Fibroblast of lung (primary cell): ENCODE data around the gene DNMT3A. TPM values are rescaled to one million over a fixed set of nuclear protein-coding genes. Genes with fewer than 3 reads are reported as not detected.

Experiments used
- DNase-seq, 2 donors: peaks; one replicate each; pipeline versions ENCODE4 v3.0.0 to v3.0.0-alpha.2; 2010; ENCODE audit warnings: low read depth in 2 of 2
- H2AFZ ChIP-seq: 2 replicates; pipeline ENCODE4 v1.5.1; 2012; ENCODE audit warnings: low read length, control low read depth, inconsistent platforms
- H3K27ac ChIP-seq: 2 replicates; pipeline ENCODE4 v1.5.1; 2011; ENCODE audit warnings: low read length, control low read depth; ENCODE audit not compliant: insufficient read depth
- H3K27me3 ChIP-seq: 2 replicates; pipeline ENCODE4 v1.5.1; 2011; ENCODE audit warnings: mild to moderate bottlenecking, low read length; ENCODE audit not compliant: control insufficient read depth, insufficient read depth
- H3K36me3 ChIP-seq: 2 replicates; pipeline ENCODE4 v1.5.1; 2011; ENCODE audit warnings: low read length; ENCODE audit not compliant: control insufficient read depth, insufficient read depth
- H3K4me1 ChIP-seq: 2 replicates; pipeline ENCODE4 v1.5.1; 2011; ENCODE audit warnings: low read length; ENCODE audit not compliant: control insufficient read depth, insufficient read depth; ENCODE audit errors: extremely low read depth
- H3K4me2 ChIP-seq: 2 replicates; pipeline ENCODE4 v1.5.1; 2011; ENCODE audit warnings: low read length, control low read depth; ENCODE audit not compliant: insufficient read depth; ENCODE audit errors: extremely low read depth
- H3K4me3 ChIP-seq, 4 experiments: fragments of 200-600 bp in 1 of 4; sonication (generic) in 1 of 4; replicated peaks in 1 of 4; 2 replicates each; pipeline ENCODE4 v1.5.1; 2011 to 2016; ENCODE audit warnings: low read length in 4 of 4, low read depth in 3 of 4, mild to moderate bottlenecking in 3 of 4, control low read depth in 2 of 4, inconsistent platforms in 1 of 4, mixed read lengths in 1 of 4; ENCODE audit not compliant: insufficient read depth in 1 of 4; ENCODE audit errors: control extremely low read depth in 1 of 4
- H3K79me2 ChIP-seq: 2 replicates; pipeline ENCODE4 v1.5.1; 2012; ENCODE audit warnings: mild to moderate bottlenecking, low read length, inconsistent platforms; ENCODE audit not compliant: control insufficient read depth, insufficient read depth
- H3K9ac ChIP-seq: 2 replicates; pipeline ENCODE4 v1.5.1; 2011; ENCODE audit warnings: mild to moderate bottlenecking, low read length, control low read depth; ENCODE audit not compliant: insufficient read depth
- H3K9me3 ChIP-seq: 2 replicates; pipeline ENCODE4 v1.5.1; 2012; ENCODE audit warnings: low read depth, low read length; ENCODE audit not compliant: control insufficient read depth, insufficient read depth
- H4K20me1 ChIP-seq: 2 replicates; pipeline ENCODE4 v1.5.1; 2011; ENCODE audit warnings: low read length; ENCODE audit not compliant: control insufficient read depth, insufficient read depth; ENCODE audit errors: extremely low read depth
- EZH2 ChIP-seq: IDR thresholded peaks from 2 replicates; pipeline ENCODE4 v1.5.1; 2012; ENCODE audit warnings: low read length, control low read depth, mild to moderate bottlenecking; ENCODE audit errors: missing control alignments
- polyA plus RNA-seq, 2 donors: library from polyadenylated mRNA; depleted of rRNA in 1 of 2; stranded (reverse) in 1 of 2; unstranded in 1 of 2; fragments of >200 nt; gene quantifications; 2 replicates each; pipeline ENCODE4 v1.2.1, GENCODE V29; 2011 to 2012; ENCODE audit warnings: missing spikeins in 1 of 2
- total RNA-seq: library from RNA; depleted of rRNA; stranded (reverse); fragments of >200 nt; gene quantifications from 2 replicates; pipeline ENCODE4 v1.2.1, GENCODE V29; 2014
- TF ChIP-seq, protein P1 (sequence below), 2 donors: IDR thresholded peaks in 1 of 2; conservative IDR thresholded peaks in 1 of 2; 1 replicate in 1 of 2; 2 replicates in 1 of 2; pipeline ENCODE4 v1.5.1; 2011 to 2012; ENCODE audit warnings: low read length in 2 of 2, control low read depth in 1 of 2, inconsistent platforms in 1 of 2, low read depth in 1 of 2, mild to moderate bottlenecking in 1 of 2

DNMT3A gene
- total and polyA plus RNA-seq, 2 donors (not counting 1 experiment from before 2014, with no cell fraction given): 3.6 to 19.7 TPM

GRCh38 chr2:25347205-25347815 is 5.6 kb upstream of the DNMT3A start:
- Histone ChIP-seq H4K20me1 (no peaks in the 10 kb centered on the region), H3K4me1 (peaks cover 8% of the 10 kb centered on the region), H3K27ac (no peak overlapping the region), H3K79me2 (no peaks in the 10 kb centered on the region), H3K36me3 (no peaks in the 10 kb centered on the region), H2AFZ (no peak overlapping the region), H3K4me2 (no peak overlapping the region), H3K9me3 (no peaks in the 10 kb centered on the region), H3K27me3 (no peaks in the 10 kb centered on the region), H3K9ac (no peak overlapping the region), H3K4me3 (no peak overlapping the region)
- peak; percentile 23 to 59 for DNase-seq
- no peak for TF ChIP-seq EZH2
- TF ChIP-seq, protein P1, sequence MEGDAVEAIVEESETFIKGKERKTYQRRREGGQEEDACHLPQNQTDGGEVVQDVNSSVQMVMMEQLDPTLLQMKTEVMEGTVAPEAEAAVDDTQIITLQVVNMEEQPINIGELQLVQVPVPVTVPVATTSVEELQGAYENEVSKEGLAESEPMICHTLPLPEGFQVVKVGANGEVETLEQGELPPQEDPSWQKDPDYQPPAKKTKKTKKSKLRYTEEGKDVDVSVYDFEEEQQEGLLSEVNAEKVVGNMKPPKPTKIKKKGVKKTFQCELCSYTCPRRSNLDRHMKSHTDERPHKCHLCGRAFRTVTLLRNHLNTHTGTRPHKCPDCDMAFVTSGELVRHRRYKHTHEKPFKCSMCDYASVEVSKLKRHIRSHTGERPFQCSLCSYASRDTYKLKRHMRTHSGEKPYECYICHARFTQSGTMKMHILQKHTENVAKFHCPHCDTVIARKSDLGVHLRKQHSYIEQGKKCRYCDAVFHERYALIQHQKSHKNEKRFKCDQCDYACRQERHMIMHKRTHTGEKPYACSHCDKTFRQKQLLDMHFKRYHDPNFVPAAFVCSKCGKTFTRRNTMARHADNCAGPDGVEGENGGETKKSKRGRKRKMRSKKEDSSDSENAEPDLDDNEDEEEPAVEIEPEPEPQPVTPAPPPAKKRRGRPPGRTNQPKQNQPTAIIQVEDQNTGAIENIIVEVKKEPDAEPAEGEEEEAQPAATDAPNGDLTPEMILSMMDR (conservative IDR thresholded peaks at IDR 0.05 in 1 of 2, IDR thresholded peaks at IDR 0.05 in 1 of 2; ENCODE audit: low read depth in 1 of 2, low read length in 2 of 2): no peak

DNA sequence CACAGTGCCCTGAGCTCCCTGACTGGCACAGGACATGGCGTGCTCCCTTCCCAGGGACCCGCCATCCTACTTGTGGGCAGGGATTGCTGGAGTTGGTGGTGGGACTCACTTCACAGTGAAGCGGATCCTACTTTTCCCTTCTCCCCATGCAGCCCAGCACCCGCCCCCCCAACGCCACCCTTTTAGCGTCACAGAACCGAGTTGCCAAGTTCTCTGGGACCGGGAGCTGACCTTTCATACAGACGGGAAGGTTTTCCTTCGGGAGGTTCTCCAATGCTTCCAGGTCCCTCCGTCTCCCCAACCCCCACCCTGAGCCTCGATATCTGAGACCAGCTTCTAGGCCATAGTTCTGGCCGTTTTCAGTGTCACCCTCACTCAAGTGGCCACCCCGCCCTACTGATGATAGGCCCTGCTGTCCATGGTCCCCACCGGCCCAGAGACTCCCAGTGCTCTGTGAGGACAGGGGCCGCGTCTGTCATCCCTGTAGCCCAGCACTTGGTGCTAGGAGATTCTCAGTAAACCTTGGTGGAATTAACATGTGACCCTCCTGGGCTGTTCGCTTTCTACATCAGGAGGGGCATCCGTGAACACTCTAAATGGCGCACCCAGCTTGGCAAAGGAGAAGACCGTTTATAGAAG is 1.6 kb upstream of the DNMT3A start:
- no peaks in the 10 kb centered on the region for H4K20me1 ChIP-seq
- H3K79me2 ChIP-seq: no peaks in the 10 kb centered on the region
- no peak overlapping the region for H3K9ac ChIP-seq
- no peaks in the 10 kb centered on the region for H3K36me3 ChIP-seq
- H3K4me3 ChIP-seq: no peak overlapping the region
- H3K27me3 ChIP-seq: no peaks in the 10 kb centered on the region
- peaks cover 8% of the 10 kb centered on the region for H3K4me1 ChIP-seq
- H3K4me2 ChIP-seq: no peak overlapping the region
- H3K27ac ChIP-seq: no peak overlapping the region
- no peak for DNase-seq
- no peak overlapping the region for H2AFZ ChIP-seq
- H3K9me3 ChIP-seq: no peaks in the 10 kb centered on the region
- no peak for TF ChIP-seq EZH2
- TF ChIP-seq, protein P1 (conservative IDR thresholded peaks at IDR 0.05 in 1 of 2, IDR thresholded peaks at IDR 0.05 in 1 of 2; ENCODE audit: low read depth in 1 of 2, low read length in 2 of 2): no peak

DNA sequence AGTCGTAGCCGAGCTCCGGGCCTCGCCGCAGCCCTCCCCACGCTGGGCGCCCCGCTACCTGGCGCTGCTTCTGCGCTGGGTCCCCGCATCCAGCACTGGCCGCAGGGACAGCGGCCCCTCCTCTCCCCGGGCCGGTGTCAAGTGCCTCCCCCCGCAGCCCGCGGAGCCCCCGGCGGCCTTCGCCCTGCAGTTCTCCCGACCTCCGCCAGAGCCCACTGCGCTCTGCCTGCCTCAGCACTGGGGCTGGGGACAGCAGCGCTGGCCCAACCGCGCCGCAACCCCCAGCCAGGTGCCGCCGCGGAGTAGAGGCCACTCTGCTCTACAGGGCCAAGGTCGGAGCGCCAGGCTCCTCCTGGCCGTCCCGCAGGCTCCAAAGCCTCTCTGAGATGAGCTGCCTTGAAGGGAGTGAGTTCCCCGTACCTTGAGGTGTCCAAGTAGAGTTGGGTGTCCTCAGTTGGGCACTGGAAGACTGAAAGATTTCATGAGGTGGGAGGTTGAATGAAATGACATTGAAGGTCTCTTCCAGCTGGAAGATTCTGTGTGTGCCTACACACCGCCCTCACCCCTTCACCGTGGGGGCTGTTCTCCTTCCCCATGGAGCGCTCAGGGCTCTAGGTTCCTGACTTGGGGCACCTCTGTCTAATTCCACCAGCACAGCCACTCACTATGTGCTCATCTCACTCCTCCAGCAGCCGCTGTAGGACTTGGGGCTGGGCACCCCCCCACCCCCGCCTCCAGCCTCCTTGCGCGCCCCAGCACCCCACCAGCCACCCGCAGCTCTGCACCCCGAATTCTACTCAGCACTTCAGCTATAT is 854 bp upstream of the DNMT3A start:
- no peaks in the 10 kb centered on the region for H3K9me3 ChIP-seq
- peaks cover 5% of the 10 kb centered on the region for H3K4me1 ChIP-seq
- peak overlapping the region; percentile 31 to 61 (median 53) for H3K4me3 ChIP-seq
- no peaks in the 10 kb centered on the region for H3K79me2 ChIP-seq
- peak overlapping the region; percentile 30 for H3K9ac ChIP-seq
- no peak overlapping the region for H3K27ac ChIP-seq
- H3K27me3 ChIP-seq: no peaks in the 10 kb centered on the region
- H3K4me2 ChIP-seq: peak overlapping the region; percentile 78
- no peaks in the 10 kb centered on the region for H4K20me1 ChIP-seq
- no peak overlapping the region for H2AFZ ChIP-seq
- TF ChIP-seq, protein P1 (conservative IDR thresholded peaks at IDR 0.05 in 1 of 2, IDR thresholded peaks at IDR 0.05 in 1 of 2; ENCODE audit: low read depth in 1 of 2, low read length in 2 of 2): peak; percentile 65 to 80
- TF ChIP-seq EZH2: no peak
- peak; percentile 77 to 81 for DNase-seq
- no peaks in the 10 kb centered on the region for H3K36me3 ChIP-seq
